NCI-H1092 treated with DMSO at 0.1 percent for 48 hours (cell line): ENCODE measurements around the gene HIRA.

Source experiments
- DNase-seq: peaks from one replicate; lab custom pipeline; 2025; lab: John Stamatoyannopoulos, UW

HIRA gene

GRCh38 chr22:19357270-19358105 is 74.0 kb downstream of the HIRA start:
- no peak for DNase-seq

- no peak for DNase-seq
These were observed 74.7 kb downstream of the HIRA start for GRCh38 chr22:19356708-19357269.

- no peak for DNase-seq
These were observed 75.9 kb downstream of the HIRA start for GRCh38 chr22:19355413-19356157.

- DNase-seq, result no peak
These were observed 77.3 kb downstream of the HIRA start for GRCh38 chr22:19354201-19354600.

GRCh38 chr22:19353363-19354131 is 78.0 kb downstream of the HIRA start:
- no peak for DNase-seq

GRCh38 chr22:19352766-19353165 is 78.8 kb downstream of the HIRA start:
- DNase-seq, result no peak

GRCh38 chr22:19352217-19352616 is 79.3 kb downstream of the HIRA start:
- DNase-seq, result no peak

- no peak for DNase-seq
These were observed 79.9 kb downstream of the HIRA start for GRCh38 chr22:19351604-19352003.

- no peak for DNase-seq
These were observed 80.6 kb downstream of the HIRA start for GRCh38 chr22:19350947-19351346.

- DNase-seq, result no peak
These were observed 81.1 kb downstream of the HIRA start for GRCh38 chr22:19350476-19350859.

GRCh38 chr22:19349778-19350475 is 81.6 kb downstream of the HIRA start:
- no peak for DNase-seq

- no peak for DNase-seq
These were observed 84.8 kb downstream of the HIRA start for GRCh38 chr22:19346677-19347265.

- DNase-seq, result no peak
These were observed 87.1 kb downstream of the HIRA start for GRCh38 chr22:19344420-19344819.

- no peak for DNase-seq
These were observed 88.1 kb downstream of the HIRA start for GRCh38 chr22:19343470-19343869.

GRCh38 chr22:19341500-19341899 is 90.0 kb downstream of the HIRA start:
- no peak for DNase-seq

- no peak for DNase-seq
These were observed 94.4 kb downstream of the HIRA start for GRCh38 chr22:19337137-19337536.

- no peak for DNase-seq
These were observed 95.1 kb downstream of the HIRA start for GRCh38 chr22:19336133-19337075.

- no peak for DNase-seq
These were observed 99.6 kb downstream of the HIRA start for GRCh38 chr22:19331975-19332374.

GRCh38 chr22:19331474-19331873 is 100.1 kb downstream of the HIRA start:
- no peak for DNase-seq

GRCh38 chr22:19330865-19331418 is 100.6 kb downstream of the HIRA start:
- no peak for DNase-seq
